HepG2 (cell line): ENCODE data around the gene CENPK. TPM values are rescaled to one million over a fixed set of nuclear protein-coding genes. Genes with fewer than 3 reads are reported as not detected.

Experiments used
- ATF1 ChIP-seq: IDR thresholded peaks from 2 replicates; pipeline ENCODE4 v1.6.1; 2016; ENCODE audit warnings: mild to moderate bottlenecking, control low read depth
- JUND ChIP-seq: sonication (generic); formaldehyde crosslinking; IDR thresholded peaks from 2 replicates; pipeline ENCODE4 v1.8.0; 2022; ENCODE audit warnings: mild to moderate bottlenecking, missing genetic modification reagents
- KAT8 ChIP-seq: IDR thresholded peaks from 2 replicates; pipeline ENCODE4 v1.6.1; 2016; ENCODE audit warnings: missing genetic modification reagents, missing compliant biosample characterization
- POLR2A ChIP-seq, 2 experiments: IDR thresholded peaks; 2 replicates each; pipeline ENCODE4 v1.6.1; 2011; ENCODE audit warnings: low read depth in 2 of 2, low read length in 2 of 2, mild to moderate bottlenecking in 1 of 2, moderate library complexity in 1 of 2; ENCODE audit not compliant: insufficient read depth in 1 of 2
- RBM22 ChIP-seq: fragments of 200-400 bp; formaldehyde crosslinking; optimal IDR thresholded peaks from 2 replicates; pipeline ENCODE3; 2017; ENCODE audit warnings: mild to moderate bottlenecking, low read length, moderate library complexity
- SIN3A ChIP-seq: IDR thresholded peaks from 2 replicates; pipeline ENCODE4 v1.6.1; 2011; ENCODE audit warnings: low read depth, mild to moderate bottlenecking, control low read depth, low read length, borderline replicate concordance
- SNRNP70 ChIP-seq: fragments of 200-400 bp; formaldehyde crosslinking; IDR thresholded peaks from 2 replicates; pipeline ENCODE4 v1.6.1; 2017; ENCODE audit warnings: mild to moderate bottlenecking, low read depth, low read length, moderate library complexity
- SOX6 ChIP-seq, 2 experiments: fragments of 450-650 bp in 1 of 2; sonication (generic) in 1 of 2; formaldehyde crosslinking in 1 of 2; IDR thresholded peaks; 2 replicates each; pipeline versions ENCODE4 v1.4.0 to v1.6.1; 2017 to 2020; ENCODE audit warnings: antibody characterized with exemption in 1 of 2, mild to moderate bottlenecking in 1 of 2, missing genetic modification reagents in 1 of 2
- STAG1 ChIP-seq: sonication (generic); formaldehyde crosslinking; IDR thresholded peaks from 2 replicates; pipeline ENCODE4 v1.4.0; 2020; ENCODE audit warnings: missing genetic modification reagents
- TBX2 ChIP-seq: sonication (generic); formaldehyde crosslinking; IDR thresholded peaks from 2 replicates; pipeline ENCODE4 v1.5.0; 2020; ENCODE audit warnings: missing genetic modification reagents, mild to moderate bottlenecking, borderline replicate concordance
- ZNF224 ChIP-seq: sonication (generic); formaldehyde crosslinking; IDR thresholded peaks from 2 replicates; pipeline ENCODE4 v1.5.0; 2020; ENCODE audit warnings: mild to moderate bottlenecking, missing genetic modification reagents
- ZNF232 ChIP-seq: sonication (generic); formaldehyde crosslinking; IDR thresholded peaks from 2 replicates; pipeline ENCODE4 v1.4.0; 2020; ENCODE audit warnings: missing genetic modification reagents, borderline replicate concordance
- ZNF329 ChIP-seq: sonication (generic); formaldehyde crosslinking; IDR thresholded peaks from 2 replicates; pipeline ENCODE4 v1.9.0; 2021; ENCODE audit warnings: low read depth, mild to moderate bottlenecking, missing genetic modification reagents
- ZNF451 ChIP-seq: sonication (generic); formaldehyde crosslinking; IDR thresholded peaks from 2 replicates; pipeline ENCODE4 v1.5.0; 2020; ENCODE audit warnings: mild to moderate bottlenecking, missing genetic modification reagents
- ZNF670 ChIP-seq: sonication (generic); formaldehyde crosslinking; IDR thresholded peaks from 2 replicates; pipeline ENCODE4 v1.8.0; 2022; ENCODE audit warnings: mild to moderate bottlenecking, missing genetic modification reagents, borderline replicate concordance
- polyA plus RNA-seq, 8 experiments: library from polyadenylated mRNA; depleted of rRNA in 3 of 8; stranded (reverse) in 7 of 8; unstranded in 1 of 8; fragments of >200 nt; fragmentation: Illumina TruSeq in 4 of 8; extraction: Trizol in 4 of 8; gene quantifications; 2 replicates each; pipeline versions ENCODE4 v1.2.1 to v1.2.3, GENCODE V29; 2011 to 2016; ENCODE audit warnings: low read depth in 4 of 8, missing spikeins in 1 of 8, mixed read lengths in 1 of 8; ENCODE audit not compliant: insufficient read depth in 1 of 8
- total RNA-seq, 5 experiments: library from RNA; depleted of rRNA; stranded (reverse); fragments of >200 nt; fragmentation: Illumina TruSeq; extraction: Trizol; gene quantifications; 2 replicates each; pipeline ENCODE4 v1.2.3, GENCODE V29; 2016; ENCODE audit warnings: low read depth in 1 of 5
- TF ChIP-seq, protein P1 (sequence below), 2 experiments: sonication (generic) in 1 of 2; formaldehyde crosslinking in 1 of 2; IDR thresholded peaks; 2 replicates each; pipeline versions ENCODE4 v1.6.1 to v1.9.0; 2014 to 2022; ENCODE audit warnings: antibody characterized with exemption in 1 of 2, borderline replicate concordance in 1 of 2, inconsistent platforms in 1 of 2, low read depth in 1 of 2, missing genetic modification reagents in 1 of 2
- TF ChIP-seq, protein P2 (sequence below): sonication (generic); formaldehyde crosslinking; IDR thresholded peaks from 2 replicates; pipeline ENCODE4 v1.4.0; 2020; ENCODE audit warnings: missing genetic modification reagents
- TF ChIP-seq, protein P3 (sequence below): sonication (generic); formaldehyde crosslinking; IDR thresholded peaks from 2 replicates; pipeline ENCODE4 v1.8.1; 2023; ENCODE audit warnings: mild to moderate bottlenecking, inconsistent platforms, moderate library complexity, missing genetic modification reagents, borderline replicate concordance

CENPK gene
- total and polyA plus RNA-seq, 2 of the 13 experiments (the other 11 are each of a cell fraction or from before 2014, with no cell fraction given) = 14.3 to 54.4 TPM

DNA sequence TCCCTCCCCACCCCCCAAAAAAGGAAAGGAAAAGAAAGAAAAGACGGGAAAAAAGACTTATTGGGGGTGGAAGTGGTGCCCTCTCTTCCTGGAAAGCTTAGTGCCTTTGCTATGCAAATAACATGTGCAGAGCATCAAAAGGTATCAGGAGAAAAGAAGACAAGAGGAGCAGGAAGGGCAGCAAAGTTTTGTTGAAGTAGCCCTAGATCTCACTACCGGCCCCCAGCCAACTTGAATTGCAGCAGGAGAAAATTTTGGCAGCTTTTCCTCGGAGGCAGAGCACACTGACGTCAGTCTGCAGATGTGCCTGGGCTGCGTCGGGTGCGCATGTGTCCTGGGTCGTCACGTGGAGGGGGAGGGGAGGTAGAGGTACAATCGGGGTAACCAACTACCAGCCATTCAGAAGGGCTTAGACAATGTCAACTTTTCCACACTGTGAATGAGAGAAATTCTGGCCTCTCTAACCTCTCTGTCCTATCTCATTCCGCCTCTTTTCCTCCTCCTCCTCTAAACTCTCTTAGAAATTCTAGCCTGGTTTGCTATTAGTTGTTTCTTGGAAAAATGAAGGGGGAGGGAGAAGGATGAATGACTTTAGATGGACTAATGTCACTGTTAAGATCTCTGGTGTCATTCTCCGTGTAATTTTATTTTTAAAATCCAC lies 81.2 kb downstream of the CENPK start, which contains the start of gene ADAMTS6 (continued):
- TF ChIP-seq STAG1 (CRISPR knock-in tag) (no peak), ZNF232 (CRISPR knock-in tag) (no peak), JUND (CRISPR knock-in tag) (0 out of 2 replicates have a peak, but pooled peaks have one; percentile 33), SOX6 (IDR thresholded peaks at IDR 0.05) (no peak), SOX6 (CRISPR knock-in tag; IDR thresholded peaks at IDR 0.05) (peak; percentile 53), TBX2 (CRISPR knock-in tag) (0 out of 2 replicates have a peak, but pooled peaks have one; percentile 13), ATF1 (CRISPR knock-in tag) (peak; percentile 54; the same call in 1 of the 2 replicates), ZNF329 (CRISPR knock-in tag) (no peak), SIN3A (peak; percentile 62; the same call in 1 of the 2 replicates), POLR2A (IDR thresholded peaks at IDR 0.05; ENCODE audit: insufficient read depth in 1 of 2, low read depth in 2 of 2, low read length in 2 of 2) (peak in 1 of 2 experiments; percentile 24; a peak in 1 of 4 replicates), SNRNP70 (no peak), ZNF224 (CRISPR knock-in tag) (0 out of 2 replicates have a peak, but pooled peaks have one; percentile 26), KAT8 (CRISPR knock-in tag) (0 out of 2 replicates have a peak, but pooled peaks have one; percentile 13), RBM22 (no peak), ZNF670 (CRISPR knock-in tag) (no peak), ZNF451 (no peak)
- TF ChIP-seq, protein P1, sequence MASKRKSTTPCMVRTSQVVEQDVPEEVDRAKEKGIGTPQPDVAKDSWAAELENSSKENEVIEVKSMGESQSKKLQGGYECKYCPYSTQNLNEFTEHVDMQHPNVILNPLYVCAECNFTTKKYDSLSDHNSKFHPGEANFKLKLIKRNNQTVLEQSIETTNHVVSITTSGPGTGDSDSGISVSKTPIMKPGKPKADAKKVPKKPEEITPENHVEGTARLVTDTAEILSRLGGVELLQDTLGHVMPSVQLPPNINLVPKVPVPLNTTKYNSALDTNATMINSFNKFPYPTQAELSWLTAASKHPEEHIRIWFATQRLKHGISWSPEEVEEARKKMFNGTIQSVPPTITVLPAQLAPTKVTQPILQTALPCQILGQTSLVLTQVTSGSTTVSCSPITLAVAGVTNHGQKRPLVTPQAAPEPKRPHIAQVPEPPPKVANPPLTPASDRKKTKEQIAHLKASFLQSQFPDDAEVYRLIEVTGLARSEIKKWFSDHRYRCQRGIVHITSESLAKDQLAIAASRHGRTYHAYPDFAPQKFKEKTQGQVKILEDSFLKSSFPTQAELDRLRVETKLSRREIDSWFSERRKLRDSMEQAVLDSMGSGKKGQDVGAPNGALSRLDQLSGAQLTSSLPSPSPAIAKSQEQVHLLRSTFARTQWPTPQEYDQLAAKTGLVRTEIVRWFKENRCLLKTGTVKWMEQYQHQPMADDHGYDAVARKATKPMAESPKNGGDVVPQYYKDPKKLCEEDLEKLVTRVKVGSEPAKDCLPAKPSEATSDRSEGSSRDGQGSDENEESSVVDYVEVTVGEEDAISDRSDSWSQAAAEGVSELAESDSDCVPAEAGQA (IDR thresholded peaks at IDR 0.05; ENCODE audit: low read depth) = 0 out of 2 replicates have a peak, but pooled peaks have one; percentile 22
- TF ChIP-seq, protein P1 (CRISPR knock-in tag; IDR thresholded peaks at IDR 0.05; ENCODE audit: borderline replicate concordance) = no peak
- TF ChIP-seq, protein P2, sequence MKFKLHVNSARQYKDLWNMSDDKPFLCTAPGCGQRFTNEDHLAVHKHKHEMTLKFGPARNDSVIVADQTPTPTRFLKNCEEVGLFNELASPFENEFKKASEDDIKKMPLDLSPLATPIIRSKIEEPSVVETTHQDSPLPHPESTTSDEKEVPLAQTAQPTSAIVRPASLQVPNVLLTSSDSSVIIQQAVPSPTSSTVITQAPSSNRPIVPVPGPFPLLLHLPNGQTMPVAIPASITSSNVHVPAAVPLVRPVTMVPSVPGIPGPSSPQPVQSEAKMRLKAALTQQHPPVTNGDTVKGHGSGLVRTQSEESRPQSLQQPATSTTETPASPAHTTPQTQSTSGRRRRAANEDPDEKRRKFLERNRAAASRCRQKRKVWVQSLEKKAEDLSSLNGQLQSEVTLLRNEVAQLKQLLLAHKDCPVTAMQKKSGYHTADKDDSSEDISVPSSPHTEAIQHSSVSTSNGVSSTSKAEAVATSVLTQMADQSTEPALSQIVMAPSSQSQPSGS = peak; percentile 68
- TF ChIP-seq, protein P3, sequence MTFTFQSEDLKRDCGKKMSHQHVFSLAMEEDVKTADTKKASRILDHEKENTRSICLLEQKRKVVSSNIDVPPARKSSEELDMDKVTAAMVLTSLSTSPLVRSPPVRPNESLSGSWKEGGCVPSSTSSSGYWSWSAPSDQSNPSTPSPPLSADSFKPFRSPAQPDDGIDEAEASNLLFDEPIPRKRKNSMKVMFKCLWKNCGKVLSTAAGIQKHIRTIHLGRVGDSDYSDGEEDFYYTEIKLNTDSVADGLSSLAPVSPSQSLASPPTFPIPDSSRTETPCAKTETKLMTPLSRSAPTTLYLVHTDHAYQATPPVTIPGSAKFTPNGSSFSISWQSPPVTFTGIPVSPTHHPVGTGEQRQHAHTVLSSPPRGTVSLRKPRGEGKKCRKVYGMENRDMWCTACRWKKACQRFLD (CRISPR knock-in tag) = no peak
